ENCODE data around the gene PXK.
"Not testable (repeated sequence)": the region's sequence is repeated elsewhere in the genome, so short reads cannot be mapped to it uniquely, and the experiment has no call there.

Gene PXK

GRCh38 chr3:58332575-58333188 lies at the start of gene PXK:
PXK (plus strand) TSS chr3:58332892; CDS start chr3:58332989, 97 bp downstream.
- FAIRE-seq, result no peak

GRCh38 chr3:58285334-58285733 lies 47.4 kb upstream of the PXK start:
- FAIRE-seq, result no peak

GRCh38 chr3:58287354-58287753 lies 45.3 kb upstream of the PXK start:
- FAIRE-seq, result no peak

- FAIRE-seq, result no peak
Observed at GRCh38 chr3:58288011-58288728, 44.5 kb upstream of the PXK start.

GRCh38 chr3:58288964-58289613 lies 43.6 kb upstream of the PXK start:
- not testable (repeated sequence) for FAIRE-seq

GRCh38 chr3:58290446-58290845 lies 42.2 kb upstream of the PXK start:
- FAIRE-seq, result not testable (repeated sequence)

GRCh38 chr3:58291671-58292338 lies 40.9 kb upstream of the PXK start:
- FAIRE-seq, result no peak

- no peak for FAIRE-seq
Observed at GRCh38 chr3:58292866-58293265, 39.8 kb upstream of the PXK start.

- FAIRE-seq, result no peak
Observed at GRCh38 chr3:58293516-58293915, 39.2 kb upstream of the PXK start.

- FAIRE-seq, result no peak
Observed at GRCh38 chr3:58296269-58296668, 36.4 kb upstream of the PXK start.

GRCh38 chr3:58296843-58297242 lies 35.8 kb upstream of the PXK start:
- FAIRE-seq, result no peak

- FAIRE-seq, result no peak
Observed at GRCh38 chr3:58298190-58298589, 34.5 kb upstream of the PXK start.

- FAIRE-seq, result no peak
Observed at GRCh38 chr3:58299075-58299474, 33.6 kb upstream of the PXK start.

GRCh38 chr3:58299839-58300516 lies 32.7 kb upstream of the PXK start:
- FAIRE-seq, result peak; percentile 92

- FAIRE-seq, result peak; percentile 92
Observed at GRCh38 chr3:58305882-58306711, 26.6 kb upstream of the PXK start, which contains the start of the genes HTD2 and RPP14. HTD2 (plus strand) TSS chr3:58306520; CDS start chr3:58317614, 11,094 bp downstream. RPP14 (plus strand) TSS chr3:58306245; CDS start chr3:58310330, 4,085 bp downstream.

GRCh38 chr3:58307639-58308215 lies 25.0 kb upstream of the PXK start:
- FAIRE-seq, result peak; percentile 44

- FAIRE-seq, result no peak
Observed at GRCh38 chr3:58308728-58309127, 24.0 kb upstream of the PXK start.

GRCh38 chr3:58317811-58318210 lies 14.9 kb upstream of the PXK start:
- no peak for FAIRE-seq

- FAIRE-seq, result no peak
Observed at GRCh38 chr3:58321791-58322190, 10.9 kb upstream of the PXK start.

GRCh38 chr3:58322793-58323192 lies 9.9 kb upstream of the PXK start:
- FAIRE-seq, result no peak
